ENCODE results near the gene VPS13D.
"Not testable (repeated sequence)": the region's sequence is repeated elsewhere in the genome, so short reads cannot be mapped to it uniquely, and the experiment has no call there.

The VPS13D gene

DNA sequence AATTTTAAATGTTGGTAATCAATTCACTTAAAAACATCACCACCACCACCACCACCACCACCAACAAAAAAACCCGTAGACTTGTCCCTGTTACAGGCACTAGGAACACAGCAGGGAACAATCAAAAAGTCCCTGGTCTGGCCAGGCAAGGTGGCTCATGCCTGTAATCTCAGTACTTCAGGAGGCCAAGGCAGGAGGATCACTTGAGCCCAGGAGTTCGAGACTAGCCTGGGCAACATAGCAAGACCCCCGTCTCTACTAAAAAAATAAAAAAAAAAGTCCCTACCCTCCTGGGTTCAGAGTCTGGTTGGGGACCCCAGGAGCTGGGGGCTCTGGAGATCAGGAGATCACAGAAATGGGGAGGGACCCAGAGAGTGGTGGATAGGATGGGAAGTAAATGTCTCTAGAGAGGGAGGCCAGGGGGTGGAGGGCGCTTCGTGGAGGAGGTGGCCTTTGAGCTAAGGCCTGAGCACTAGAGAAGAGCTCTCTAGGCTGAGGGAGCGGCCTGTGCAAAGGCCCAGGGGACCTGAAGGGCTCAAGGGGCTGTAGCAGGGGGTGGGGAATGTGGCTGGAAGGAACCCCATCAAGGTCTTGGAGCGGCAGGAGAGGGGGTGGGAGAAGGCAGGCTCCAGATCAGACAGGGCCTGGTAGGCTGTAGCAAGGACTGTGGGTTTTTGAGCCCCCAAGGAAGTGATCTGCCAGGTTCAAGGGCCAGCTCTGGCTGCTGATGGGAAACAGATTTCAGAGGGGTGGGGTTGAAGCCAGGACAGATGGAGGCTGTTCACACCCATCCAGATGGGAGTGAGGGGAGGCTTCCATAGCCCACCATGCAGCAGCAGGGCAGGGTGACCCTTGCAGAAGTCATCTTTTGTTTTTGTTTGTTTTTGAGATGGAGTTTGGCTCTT, 24.8 kb upstream of the VPS13D start:
- H3K36me3 Mint-ChIP-seq (ENCODE audit: low read depth): peaks cover 91% of the 10 kb centered on the region
- H3K4me1 Mint-ChIP-seq (ENCODE audit: low read depth): peaks cover 83% of the 10 kb centered on the region
- no peaks in the 10 kb centered on the region for H3K27me3 Mint-ChIP-seq
- no peak for DNase-seq
- H3K27ac Mint-ChIP-seq: peak overlapping the region; percentile 91
- H3K9me3 Mint-ChIP-seq: no peaks in the 10 kb centered on the region
- H3K4me3 Mint-ChIP-seq: no peak overlapping the region

DNA sequence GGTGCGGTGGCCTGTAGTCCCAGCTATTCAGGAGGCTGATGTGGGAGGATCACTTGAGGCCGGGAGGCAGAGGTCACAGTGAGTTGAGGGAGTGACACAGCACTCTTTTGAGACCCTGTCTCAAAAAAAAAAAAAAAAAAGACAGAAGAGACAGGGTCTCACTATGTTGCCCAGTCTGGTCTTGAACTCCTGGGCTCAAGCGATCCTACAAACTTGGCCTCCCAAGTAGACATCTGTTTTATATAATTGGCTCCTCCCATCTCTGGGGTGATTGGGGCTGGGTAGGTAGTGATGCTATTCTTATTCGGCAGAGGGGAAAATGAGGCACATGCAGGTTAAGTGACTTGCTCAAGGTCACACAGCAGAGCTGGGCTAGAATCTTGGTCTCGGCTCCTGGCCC, 23.6 kb upstream of the VPS13D start:
- no peaks in the 10 kb centered on the region for H3K9me3 Mint-ChIP-seq
- H3K27ac Mint-ChIP-seq: peak overlapping the region; percentile 91
- no peak overlapping the region for H3K4me3 Mint-ChIP-seq
- H3K36me3 Mint-ChIP-seq (ENCODE audit: low read depth): peaks cover 79% of the 10 kb centered on the region
- H3K4me1 Mint-ChIP-seq (ENCODE audit: low read depth): peaks cover 83% of the 10 kb centered on the region
- no peak for DNase-seq
- no peaks in the 10 kb centered on the region for H3K27me3 Mint-ChIP-seq

DNA sequence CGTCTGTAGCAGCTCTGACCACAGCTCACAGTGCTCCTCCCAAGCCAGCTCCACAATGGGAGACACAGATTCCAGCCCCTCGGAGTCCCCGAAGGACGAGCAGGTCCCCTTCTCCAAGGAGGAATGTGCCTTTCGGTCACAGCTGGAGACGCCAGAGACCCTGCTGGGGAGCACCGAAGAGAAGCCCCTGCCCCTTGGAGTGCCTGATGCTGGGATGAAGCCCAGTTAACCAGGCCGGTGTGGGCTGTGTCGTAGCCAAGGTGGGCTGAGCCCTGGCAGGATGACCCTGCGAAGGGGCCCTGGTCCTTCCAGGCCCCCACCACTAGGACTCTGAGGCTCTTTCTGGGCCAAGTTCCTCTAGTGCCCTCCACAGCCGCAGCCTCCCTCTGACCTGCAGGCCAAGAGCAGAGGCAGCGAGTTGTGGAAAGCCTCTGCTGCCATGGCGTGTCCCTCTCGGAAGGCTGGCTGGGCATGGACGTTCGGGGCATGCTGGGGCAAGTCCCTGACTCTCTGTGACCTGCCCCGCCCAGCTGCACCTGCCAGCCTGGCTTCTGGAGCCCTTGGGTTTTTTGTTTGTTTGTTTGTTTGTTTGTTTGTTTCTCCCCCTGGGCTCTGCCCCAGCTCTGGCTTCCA, 22.9 kb upstream of the VPS13D start:
- Mint-ChIP-seq H3K27me3 (no peaks in the 10 kb centered on the region), H3K9me3 (no peaks in the 10 kb centered on the region), H3K36me3 (ENCODE audit: low read depth) (peaks cover 72% of the 10 kb centered on the region), H3K4me1 (ENCODE audit: low read depth) (peaks cover 79% of the 10 kb centered on the region), H3K4me3 (no peak overlapping the region), H3K27ac (peak overlapping the region; percentile 91)
- DNase-seq: no peak

DNA sequence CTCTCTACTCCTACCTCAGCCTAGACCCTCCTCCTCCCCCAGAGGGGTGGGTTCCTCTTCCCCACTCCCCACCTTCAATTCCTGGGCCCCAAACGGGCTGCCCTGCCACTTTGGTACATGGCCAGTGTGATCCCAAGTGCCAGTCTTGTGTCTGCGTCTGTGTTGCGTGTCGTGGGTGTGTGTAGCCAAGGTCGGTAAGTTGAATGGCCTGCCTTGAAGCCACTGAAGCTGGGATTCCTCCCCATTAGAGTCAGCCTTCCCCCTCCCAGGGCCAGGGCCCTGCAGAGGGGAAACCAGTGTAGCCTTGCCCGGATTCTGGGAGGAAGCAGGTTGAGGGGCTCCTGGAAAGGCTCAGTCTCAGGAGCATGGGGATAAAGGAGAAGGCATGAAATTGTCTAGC, 21.6 kb upstream of the VPS13D start:
- Mint-ChIP-seq H3K36me3 (ENCODE audit: low read depth) (peaks cover 59% of the 10 kb centered on the region), H3K4me1 (ENCODE audit: low read depth) (peaks cover 66% of the 10 kb centered on the region), H3K27me3 (no peaks in the 10 kb centered on the region), H3K4me3 (no peak overlapping the region), H3K27ac (peak overlapping the region; percentile 88), H3K9me3 (no peaks in the 10 kb centered on the region)
- DNase-seq: no peak

DNA sequence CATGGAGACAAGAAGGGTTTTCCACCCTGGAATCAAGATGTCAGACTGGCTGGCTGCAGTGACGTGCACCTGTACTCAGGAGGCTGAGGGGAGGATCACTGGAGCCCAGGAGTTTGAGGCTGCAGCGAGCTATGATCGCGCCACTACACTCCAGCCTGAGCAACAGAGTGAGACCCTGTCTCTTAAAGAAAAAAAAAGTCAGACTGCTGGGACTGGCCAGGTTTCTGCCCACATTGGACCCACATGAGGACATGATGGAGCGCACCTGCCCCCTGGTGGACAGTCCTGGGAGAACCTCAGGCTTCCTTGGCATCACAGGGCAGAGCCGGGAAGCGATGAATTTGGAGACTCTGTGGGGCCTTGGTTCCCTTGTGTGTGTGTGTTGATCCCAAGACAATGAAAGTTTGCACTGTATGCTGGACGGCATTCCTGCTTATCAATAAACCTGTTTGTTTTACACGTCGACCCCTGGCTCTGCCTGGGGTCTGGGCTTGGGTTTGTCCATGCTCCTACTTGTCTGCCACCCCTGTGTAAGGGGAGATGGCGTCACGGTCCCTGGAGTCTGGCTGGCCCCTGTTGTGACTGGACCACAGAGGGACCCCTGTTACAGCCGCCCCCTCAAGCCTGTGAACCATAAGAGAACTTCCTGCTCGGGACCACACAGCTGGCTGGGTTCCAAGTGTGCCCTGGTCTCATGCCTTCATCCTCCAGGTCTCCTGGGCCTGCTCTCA, 20.9 kb upstream of the VPS13D start:
- Mint-ChIP-seq H3K27me3 (no peaks in the 10 kb centered on the region), H3K36me3 (ENCODE audit: low read depth) (peaks cover 53% of the 10 kb centered on the region), H3K4me1 (ENCODE audit: low read depth) (peaks cover 60% of the 10 kb centered on the region), H3K4me3 (no peak overlapping the region), H3K9me3 (no peaks in the 10 kb centered on the region), H3K27ac (peak overlapping the region; percentile 88)
- peak; percentile 92 for DNase-seq

DNA sequence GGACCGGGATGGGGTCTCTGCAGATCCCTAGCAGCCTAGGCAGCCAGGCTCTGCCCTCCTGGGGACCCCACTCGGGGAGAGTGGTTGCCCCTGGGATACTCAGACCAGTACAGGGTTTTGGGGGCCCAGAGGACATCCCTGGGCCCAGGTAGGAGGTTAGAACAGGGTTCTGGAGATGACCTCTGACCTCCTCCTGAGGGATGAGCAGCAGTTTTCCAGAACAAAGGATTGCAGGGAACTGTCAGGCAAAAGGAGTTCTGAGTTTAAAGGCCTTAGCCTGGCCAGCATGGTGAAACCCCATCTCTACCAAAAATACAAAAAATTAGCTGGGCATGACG, 20.4 kb upstream of the VPS13D start:
- Mint-ChIP-seq H3K27ac (peak overlapping the region; percentile 88), H3K36me3 (ENCODE audit: low read depth) (peaks cover 47% of the 10 kb centered on the region), H3K4me1 (ENCODE audit: low read depth) (peaks cover 54% of the 10 kb centered on the region), H3K27me3 (no peaks in the 10 kb centered on the region), H3K4me3 (no peak overlapping the region), H3K9me3 (no peaks in the 10 kb centered on the region)
- no peak for DNase-seq

DNA sequence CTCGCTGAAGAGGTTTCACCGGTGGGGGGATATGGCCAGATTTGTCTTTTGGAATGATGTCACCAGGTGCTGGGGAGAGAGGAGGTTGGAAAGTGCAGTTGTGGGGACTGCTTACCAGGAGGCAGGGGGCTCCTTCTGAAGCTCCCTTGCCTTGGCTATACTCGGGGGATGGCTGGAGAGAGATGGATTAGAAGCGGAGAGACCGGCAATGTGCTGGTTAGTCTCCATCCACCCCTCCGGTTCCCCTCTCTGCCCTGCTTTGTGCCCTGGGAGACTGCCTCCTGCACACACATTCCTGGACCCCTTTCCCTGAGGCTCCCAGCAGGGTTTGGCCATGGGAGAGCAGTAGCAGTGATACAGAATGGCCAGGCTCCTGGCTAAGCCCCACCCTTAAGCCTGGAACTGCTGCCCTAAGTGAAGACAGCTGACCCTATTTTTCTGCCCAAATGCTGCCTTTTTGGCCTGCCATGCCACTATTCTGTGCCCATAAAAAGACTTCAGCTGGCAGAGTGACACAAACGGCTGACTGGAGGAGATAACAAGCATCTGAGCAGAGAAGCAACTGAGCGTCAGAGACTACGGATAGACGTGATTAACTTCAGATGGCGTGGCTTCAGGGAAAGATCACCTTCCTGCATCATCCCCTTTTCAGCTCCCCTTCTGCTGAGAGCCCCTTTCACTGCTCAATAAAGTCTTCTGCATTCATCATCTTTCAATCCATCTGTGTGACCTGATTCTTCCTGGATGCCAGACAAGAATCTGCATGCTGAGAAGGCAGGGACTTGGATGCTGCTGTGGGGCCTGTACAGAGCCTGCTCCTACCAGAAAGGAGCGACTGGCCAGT, 14.5 kb upstream of the VPS13D start:
- Mint-ChIP-seq H3K36me3 (ENCODE audit: low read depth) (no peaks in the 10 kb centered on the region), H3K27me3 (no peaks in the 10 kb centered on the region), H3K27ac (no peak overlapping the region), H3K9me3 (no peaks in the 10 kb centered on the region), H3K4me3 (no peak overlapping the region), H3K4me1 (ENCODE audit: low read depth) (peaks cover 10% of the 10 kb centered on the region)
- no peak for DNase-seq

DNA sequence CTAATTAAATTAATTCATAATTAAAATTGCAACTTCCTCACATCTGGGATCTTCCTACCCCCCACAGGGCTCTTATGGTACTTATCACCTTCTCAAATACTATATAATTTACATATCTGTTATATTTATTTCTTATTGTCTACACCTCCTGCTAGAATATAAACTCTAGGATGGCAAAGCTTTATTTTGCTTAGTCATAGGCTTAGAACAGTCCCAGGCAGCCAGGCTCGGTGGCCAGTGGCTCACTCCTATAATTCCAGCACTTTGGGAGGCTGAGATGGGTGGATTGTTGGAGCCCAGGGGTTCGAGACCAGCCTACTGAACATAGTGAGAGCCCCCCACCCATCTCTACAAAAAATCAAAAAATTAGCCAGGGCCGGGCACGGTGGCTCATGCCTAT, 10.0 kb upstream of the VPS13D start:
- Mint-ChIP-seq H3K4me3 (no peak overlapping the region), H3K36me3 (ENCODE audit: low read depth) (peaks cover 2% of the 10 kb centered on the region), H3K9me3 (peaks cover 5% of the 10 kb centered on the region), H3K4me1 (ENCODE audit: low read depth) (no peaks in the 10 kb centered on the region), H3K27ac (no peak overlapping the region), H3K27me3 (no peaks in the 10 kb centered on the region)
- no peak for DNase-seq

DNA sequence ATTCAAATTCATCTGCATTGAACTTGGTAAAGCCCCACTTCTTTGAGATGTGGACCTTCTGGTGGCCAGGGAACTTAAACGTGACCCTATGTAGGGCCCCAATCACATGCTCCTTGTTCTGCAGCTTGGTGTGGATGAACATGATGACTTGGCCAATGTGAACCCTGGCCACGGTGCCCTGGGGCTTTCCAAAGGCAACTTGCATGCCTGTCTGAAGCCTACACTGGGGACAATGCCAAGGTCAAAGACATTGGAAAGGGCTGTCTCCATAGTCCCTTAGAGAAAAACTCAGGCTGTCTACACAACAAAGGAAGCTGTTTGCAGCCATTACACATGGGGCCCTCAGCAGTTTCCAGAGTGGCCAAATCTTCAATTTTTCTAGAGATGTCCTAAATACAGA, 8.9 kb upstream of the VPS13D start:
- H3K36me3 Mint-ChIP-seq (ENCODE audit: low read depth): peaks cover 2% of the 10 kb centered on the region
- H3K9me3 Mint-ChIP-seq: peaks cover 5% of the 10 kb centered on the region
- no peak for DNase-seq
- no peaks in the 10 kb centered on the region for H3K27me3 Mint-ChIP-seq
- H3K4me3 Mint-ChIP-seq: no peak overlapping the region
- H3K27ac Mint-ChIP-seq: no peak overlapping the region
- H3K4me1 Mint-ChIP-seq (ENCODE audit: low read depth): no peaks in the 10 kb centered on the region

DNA sequence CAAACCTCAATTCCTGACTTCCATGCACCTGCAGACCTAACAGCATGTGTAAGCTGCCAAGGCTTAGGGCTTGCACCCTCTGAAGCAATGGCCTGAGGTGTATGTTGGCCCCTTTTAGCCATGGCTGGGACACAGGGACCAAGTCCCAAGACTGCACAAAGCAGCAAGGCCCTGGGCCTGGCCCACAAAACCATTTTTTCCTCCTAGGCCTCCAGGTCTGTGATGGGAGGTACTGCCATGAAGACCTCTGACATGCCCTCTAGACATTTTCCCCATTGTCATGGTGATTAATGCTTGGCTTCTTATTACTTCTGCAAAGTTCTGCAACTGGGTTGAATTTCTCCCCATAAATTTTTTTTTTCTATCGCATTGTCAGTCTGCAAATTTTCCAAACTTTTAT, 7.1 kb upstream of the VPS13D start:
- not testable (repeated sequence) for H3K4me1 Mint-ChIP-seq (ENCODE audit: low read depth); H3K4me3 Mint-ChIP-seq; H3K36me3 Mint-ChIP-seq (ENCODE audit: low read depth); H3K9me3 Mint-ChIP-seq; DNase-seq; H3K27ac Mint-ChIP-seq; H3K27me3 Mint-ChIP-seq

DNA sequence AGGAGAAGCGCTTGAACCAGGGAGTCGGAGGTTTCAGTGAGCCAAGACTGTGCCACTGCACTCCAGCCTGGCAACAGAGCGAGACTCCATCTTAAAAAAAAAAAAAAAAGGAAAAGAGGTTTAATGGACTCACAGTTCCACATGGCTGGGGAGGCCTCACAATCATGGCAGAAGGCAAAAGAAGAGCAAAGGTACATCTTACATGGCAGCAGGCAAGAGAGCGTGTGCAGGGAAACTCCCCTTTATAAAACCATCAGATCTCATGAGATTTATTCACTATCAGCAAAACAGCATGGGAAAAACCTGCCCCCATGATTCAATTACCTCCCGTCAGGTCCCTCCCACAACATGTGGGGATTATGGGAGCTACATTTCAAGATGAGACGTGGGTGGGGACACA, 5.7 kb upstream of the VPS13D start:
- not testable (repeated sequence) for H3K27me3 Mint-ChIP-seq; H3K4me1 Mint-ChIP-seq (ENCODE audit: low read depth); H3K9me3 Mint-ChIP-seq; H3K4me3 Mint-ChIP-seq; H3K36me3 Mint-ChIP-seq (ENCODE audit: low read depth); H3K27ac Mint-ChIP-seq; DNase-seq

DNA sequence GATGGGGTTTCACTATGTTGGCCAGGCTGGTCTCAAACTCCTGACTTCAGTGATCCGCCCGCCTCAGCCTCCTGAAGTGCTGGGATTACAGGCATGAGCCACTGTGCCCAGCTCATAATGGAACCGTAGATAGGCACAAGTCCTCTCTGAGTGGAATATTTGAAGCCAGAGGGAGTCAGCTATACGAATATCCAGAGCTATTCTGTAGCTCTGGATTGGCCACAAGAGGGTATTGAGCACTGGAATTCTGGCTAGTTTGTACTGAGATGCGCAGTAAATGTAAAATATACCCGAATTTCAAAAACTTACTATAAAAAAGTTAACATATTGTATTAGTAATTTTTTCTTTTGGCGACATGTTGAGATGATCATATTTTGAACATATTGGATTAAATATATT, 851 bp upstream of the VPS13D start:
- peaks cover 23% of the 10 kb centered on the region for H3K4me1 Mint-ChIP-seq (ENCODE audit: low read depth)
- peak overlapping the region; percentile 62 for H3K4me3 Mint-ChIP-seq
- no peak overlapping the region for H3K27ac Mint-ChIP-seq
- H3K36me3 Mint-ChIP-seq (ENCODE audit: low read depth): peaks cover 8% of the 10 kb centered on the region
- no peaks in the 10 kb centered on the region for H3K27me3 Mint-ChIP-seq
- DNase-seq: no peak
- no peaks in the 10 kb centered on the region for H3K9me3 Mint-ChIP-seq

DNA sequence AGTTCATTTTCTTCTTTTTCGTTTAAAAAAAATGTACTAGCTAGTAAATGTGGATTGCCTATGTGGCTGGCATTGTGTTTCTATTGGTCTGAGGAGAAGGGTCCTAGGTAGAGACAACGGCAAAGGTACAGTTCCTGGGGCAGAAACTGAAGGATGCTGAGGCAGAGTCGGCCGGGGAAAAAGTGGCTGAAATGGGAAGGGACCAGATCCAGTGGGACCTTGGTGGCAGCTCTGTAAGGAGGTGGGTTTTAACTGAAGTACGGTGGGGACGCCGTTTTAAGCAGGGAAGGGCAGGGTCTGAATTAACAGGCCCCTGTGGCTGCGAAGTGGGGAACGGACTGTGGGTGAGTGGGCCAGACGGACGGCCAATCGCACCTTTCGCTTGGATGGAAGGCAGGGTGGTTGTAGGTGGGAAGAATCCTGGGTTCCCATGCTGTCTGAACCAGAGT, 420 bp upstream of the VPS13D start:
- Mint-ChIP-seq H3K36me3 (ENCODE audit: low read depth) (peaks cover 12% of the 10 kb centered on the region), H3K4me1 (ENCODE audit: low read depth) (peaks cover 26% of the 10 kb centered on the region), H3K27me3 (no peaks in the 10 kb centered on the region), H3K9me3 (no peaks in the 10 kb centered on the region), H3K27ac (no peak overlapping the region), H3K4me3 (peak overlapping the region; percentile 62)
- no peak for DNase-seq

DNA sequence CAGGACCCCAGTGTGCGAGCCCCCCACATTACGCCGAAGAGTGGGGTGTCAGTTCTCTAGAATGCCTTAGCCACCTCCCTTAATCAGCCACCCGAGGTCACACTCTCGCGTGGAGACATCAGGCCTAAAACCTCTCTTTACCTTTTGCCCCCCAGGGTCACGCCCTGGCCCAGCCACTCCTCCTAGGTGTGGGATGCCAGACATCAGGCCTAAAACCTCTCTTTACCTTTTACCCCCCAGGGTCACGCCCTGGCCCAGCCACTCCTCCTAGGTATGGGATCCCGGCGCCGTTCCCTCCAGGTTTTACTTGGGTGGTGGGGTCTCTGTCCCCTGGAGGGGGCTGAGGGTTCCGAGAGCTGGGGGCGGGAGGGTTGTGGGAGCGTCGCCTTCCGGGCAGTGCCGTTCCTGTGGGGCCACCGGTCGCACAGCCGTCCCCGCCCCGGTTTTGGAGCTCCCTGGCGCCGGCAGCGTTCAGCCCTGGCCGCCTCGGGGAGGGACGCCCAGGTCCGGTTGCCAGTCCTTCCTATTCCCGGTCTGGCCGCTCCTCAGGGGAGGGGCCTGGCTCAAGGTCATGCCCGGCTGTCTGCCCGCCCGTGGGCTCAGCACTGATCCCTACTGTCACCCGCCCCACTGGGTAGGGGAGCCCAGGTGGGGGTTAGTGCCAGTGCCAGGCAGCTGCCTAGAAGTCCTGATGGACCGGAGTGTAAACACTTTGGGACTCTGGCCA, 882 bp downstream of the VPS13D start:
- peak; percentile 37 for DNase-seq
- Mint-ChIP-seq H3K36me3 (ENCODE audit: low read depth) (peaks cover 22% of the 10 kb centered on the region), H3K27me3 (no peaks in the 10 kb centered on the region), H3K4me3 (peak overlapping the region; percentile 87), H3K9me3 (no peaks in the 10 kb centered on the region), H3K4me1 (ENCODE audit: low read depth) (peaks cover 32% of the 10 kb centered on the region), H3K27ac (peak overlapping the region; percentile 85)
